ENCODE data around the gene VGLL2. TPM values are rescaled to one million over a fixed set of nuclear protein-coding genes. Genes with fewer than 3 reads are reported as not detected.

VGLL2 gene
- total and polyA plus RNA-seq, 2 donors (not counting 1 experiment from before 2014, with no cell fraction given) = not detected

DNA sequence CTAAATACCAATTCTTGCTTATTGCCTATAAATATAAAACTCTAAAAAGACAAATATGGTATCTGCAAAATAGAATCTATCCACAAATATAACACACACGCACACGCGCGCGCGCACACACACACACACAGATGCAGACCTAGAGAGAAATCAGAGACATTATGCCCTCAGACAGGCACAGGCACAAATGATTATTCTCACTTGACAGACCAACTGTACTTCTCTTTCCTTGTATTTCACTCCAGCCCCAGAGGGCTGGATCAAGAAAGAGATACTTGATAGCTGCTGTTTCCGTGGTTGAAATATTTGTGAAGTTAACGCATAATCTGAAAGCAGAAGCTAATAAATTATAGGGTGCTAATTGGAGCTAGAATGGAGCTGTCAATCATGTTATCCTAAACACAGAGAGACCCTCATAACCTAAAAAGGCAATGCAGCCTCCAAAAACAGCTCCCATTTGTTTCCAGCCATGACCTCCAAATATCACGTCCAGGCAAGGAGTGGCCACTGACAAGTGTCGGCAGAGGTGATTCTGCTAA is 11.5 kb downstream of the VGLL2 start:
- Histone ChIP-seq H3K27ac (ENCODE audit: insufficient read depth, low read length) (no peak overlapping the region), H3K9me3 (ENCODE audit: control insufficient read depth, insufficient read depth, low read depth, low read length) (no peaks in the 10 kb centered on the region), H2AFZ (ENCODE audit: low read length) (no peak overlapping the region), H3K79me2 (ENCODE audit: control insufficient read depth, insufficient read depth, low read length) (no peaks in the 10 kb centered on the region), H3K9ac (ENCODE audit: insufficient read depth, low read length) (no peak overlapping the region), H4K20me1 (ENCODE audit: control insufficient read depth, extremely low read depth, insufficient read depth, low read length) (no peaks in the 10 kb centered on the region), H3K4me1 (ENCODE audit: control insufficient read depth, extremely low read depth, insufficient read depth, low read length) (no peaks in the 10 kb centered on the region), H3K4me3 (replicated peaks in 1 of 4; ENCODE audit: control extremely low read depth in 1 of 4, insufficient read depth in 1 of 4, low read depth in 3 of 4, low read length in 4 of 4) (no peak overlapping the region), H3K27me3 (ENCODE audit: control insufficient read depth, insufficient read depth, low read length) (peaks cover 4% of the 10 kb centered on the region), H3K4me2 (ENCODE audit: extremely low read depth, insufficient read depth, low read length) (no peak overlapping the region), H3K36me3 (ENCODE audit: control insufficient read depth, insufficient read depth, low read length) (no peaks in the 10 kb centered on the region)
- DNase-seq (ENCODE audit: low read depth in 2 of 2) = no peak
- TF ChIP-seq, protein P1, sequence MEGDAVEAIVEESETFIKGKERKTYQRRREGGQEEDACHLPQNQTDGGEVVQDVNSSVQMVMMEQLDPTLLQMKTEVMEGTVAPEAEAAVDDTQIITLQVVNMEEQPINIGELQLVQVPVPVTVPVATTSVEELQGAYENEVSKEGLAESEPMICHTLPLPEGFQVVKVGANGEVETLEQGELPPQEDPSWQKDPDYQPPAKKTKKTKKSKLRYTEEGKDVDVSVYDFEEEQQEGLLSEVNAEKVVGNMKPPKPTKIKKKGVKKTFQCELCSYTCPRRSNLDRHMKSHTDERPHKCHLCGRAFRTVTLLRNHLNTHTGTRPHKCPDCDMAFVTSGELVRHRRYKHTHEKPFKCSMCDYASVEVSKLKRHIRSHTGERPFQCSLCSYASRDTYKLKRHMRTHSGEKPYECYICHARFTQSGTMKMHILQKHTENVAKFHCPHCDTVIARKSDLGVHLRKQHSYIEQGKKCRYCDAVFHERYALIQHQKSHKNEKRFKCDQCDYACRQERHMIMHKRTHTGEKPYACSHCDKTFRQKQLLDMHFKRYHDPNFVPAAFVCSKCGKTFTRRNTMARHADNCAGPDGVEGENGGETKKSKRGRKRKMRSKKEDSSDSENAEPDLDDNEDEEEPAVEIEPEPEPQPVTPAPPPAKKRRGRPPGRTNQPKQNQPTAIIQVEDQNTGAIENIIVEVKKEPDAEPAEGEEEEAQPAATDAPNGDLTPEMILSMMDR (conservative IDR thresholded peaks at IDR 0.05 in 1 of 2, IDR thresholded peaks at IDR 0.05 in 1 of 2; ENCODE audit: low read depth in 1 of 2, low read length in 2 of 2) = no peak
- no peak for TF ChIP-seq EZH2 (IDR thresholded peaks at IDR 0.05; ENCODE audit: low read length, missing control alignments)

DNA sequence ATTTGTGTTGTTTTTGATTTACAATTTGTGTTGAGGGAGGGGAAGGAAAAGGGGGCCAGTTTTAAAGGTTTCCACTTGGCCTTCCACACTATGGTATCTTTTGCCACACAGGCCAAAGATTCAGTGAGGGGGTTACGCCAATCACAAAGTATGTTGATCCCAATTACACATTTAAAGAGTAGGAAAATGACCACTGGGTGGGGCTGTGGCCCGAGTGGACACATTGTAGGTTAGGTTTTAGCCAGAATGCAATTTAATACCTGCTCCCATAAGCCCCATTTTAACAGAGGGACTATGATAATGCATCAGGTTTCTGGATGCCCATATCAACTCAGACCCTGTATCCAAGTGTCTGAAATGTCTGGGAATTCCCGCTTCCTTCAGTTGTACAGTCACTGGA is 15.6 kb downstream of the VGLL2 start:
- H3K4me2 ChIP-seq (ENCODE audit: extremely low read depth, insufficient read depth, low read length) = no peak overlapping the region
- DNase-seq (ENCODE audit: low read depth in 2 of 2) = no peak
- H3K36me3 ChIP-seq (ENCODE audit: control insufficient read depth, insufficient read depth, low read length) = no peaks in the 10 kb centered on the region
- no peaks in the 10 kb centered on the region for H3K9me3 ChIP-seq (ENCODE audit: control insufficient read depth, insufficient read depth, low read depth, low read length)
- no peak overlapping the region for H3K4me3 ChIP-seq (replicated peaks in 1 of 4; ENCODE audit: control extremely low read depth in 1 of 4, insufficient read depth in 1 of 4, low read depth in 3 of 4, low read length in 4 of 4)
- no peaks in the 10 kb centered on the region for H3K79me2 ChIP-seq (ENCODE audit: control insufficient read depth, insufficient read depth, low read length)
- no peak overlapping the region for H3K9ac ChIP-seq (ENCODE audit: insufficient read depth, low read length)
- H2AFZ ChIP-seq (ENCODE audit: low read length) = no peak overlapping the region
- H3K27ac ChIP-seq (ENCODE audit: insufficient read depth, low read length) = no peak overlapping the region
- no peaks in the 10 kb centered on the region for H3K4me1 ChIP-seq (ENCODE audit: control insufficient read depth, extremely low read depth, insufficient read depth, low read length)
- H3K27me3 ChIP-seq (ENCODE audit: control insufficient read depth, insufficient read depth, low read length) = no peaks in the 10 kb centered on the region
- H4K20me1 ChIP-seq (ENCODE audit: control insufficient read depth, extremely low read depth, insufficient read depth, low read length) = no peaks in the 10 kb centered on the region
- TF ChIP-seq, protein P1 (conservative IDR thresholded peaks at IDR 0.05 in 1 of 2, IDR thresholded peaks at IDR 0.05 in 1 of 2; ENCODE audit: low read depth in 1 of 2, low read length in 2 of 2) = no peak
- no peak for TF ChIP-seq EZH2 (IDR thresholded peaks at IDR 0.05; ENCODE audit: low read length, missing control alignments)

- peak in 1 of 2 donors; percentile 36 for DNase-seq (ENCODE audit: low read depth in 2 of 2)
- no peak overlapping the region for H3K4me3 ChIP-seq (replicated peaks in 1 of 4; ENCODE audit: control extremely low read depth in 1 of 4, insufficient read depth in 1 of 4, low read depth in 3 of 4, low read length in 4 of 4)
- H3K9me3 ChIP-seq (ENCODE audit: control insufficient read depth, insufficient read depth, low read depth, low read length) = no peaks in the 10 kb centered on the region
- H3K9ac ChIP-seq (ENCODE audit: insufficient read depth, low read length) = no peak overlapping the region
- TF ChIP-seq, protein P1 (conservative IDR thresholded peaks at IDR 0.05 in 1 of 2, IDR thresholded peaks at IDR 0.05 in 1 of 2; ENCODE audit: low read depth in 1 of 2, low read length in 2 of 2) = no peak
- TF ChIP-seq EZH2 (IDR thresholded peaks at IDR 0.05; ENCODE audit: low read length, missing control alignments) = no peak
- no peaks in the 10 kb centered on the region for H4K20me1 ChIP-seq (ENCODE audit: control insufficient read depth, extremely low read depth, insufficient read depth, low read length)
- H3K27me3 ChIP-seq (ENCODE audit: control insufficient read depth, insufficient read depth, low read length) = no peaks in the 10 kb centered on the region
- H3K79me2 ChIP-seq (ENCODE audit: control insufficient read depth, insufficient read depth, low read length) = no peaks in the 10 kb centered on the region
- no peaks in the 10 kb centered on the region for H3K4me1 ChIP-seq (ENCODE audit: control insufficient read depth, extremely low read depth, insufficient read depth, low read length)
- no peaks in the 10 kb centered on the region for H3K36me3 ChIP-seq (ENCODE audit: control insufficient read depth, insufficient read depth, low read length)
- no peak overlapping the region for H3K27ac ChIP-seq (ENCODE audit: insufficient read depth, low read length)
- H3K4me2 ChIP-seq (ENCODE audit: extremely low read depth, insufficient read depth, low read length) = no peak overlapping the region
- no peak overlapping the region for H2AFZ ChIP-seq (ENCODE audit: low read length)
Measured at GRCh38 chr6:117288083-117288715, 22.8 kb downstream of the VGLL2 start.
